Activated CD8-positive, alpha-beta T cell treated with anti-CD3 and anti-CD28 coated beads for 36 hours (primary cell): ENCODE results near the gene TMEM270. TPM values are rescaled to one million over a fixed set of nuclear protein-coding genes. Genes with fewer than 3 reads are reported as not detected.
A peak's percentile ranks its signal among the peaks of the same experiment; 100 is the strongest.

ENCODE experiments used
- ATAC-seq: fragments of 200-7000 bp; cut with Tn5 transposase; one replicate; pipeline ENCODE4 v1.10.0; 2021; ENCODE audit warnings: mild to moderate bottlenecking, moderate library complexity
- CTCF ChIA-PET: fragments of 350-600 bp; sonication (Branson Sonifier 250); formaldehyde crosslinking; loops from one replicate; lab custom pipeline; 2021; ENCODE audit warnings: antibody characterized with exemption; lab: Charles Lee
- POLR2A ChIA-PET: fragments of 350-600 bp; sonication (Branson Sonifier 250); formaldehyde crosslinking; loops from one replicate; lab custom pipeline; 2021; ENCODE audit warnings: antibody characterized with exemption; lab: Charles Lee
- DNase-seq: peaks from one replicate; pipeline ENCODE4 v3.0.0-alpha.2; 2020
- H3K27ac Mint-ChIP-seq: one replicate; pipeline ENCODE4 v1.8.0; 2021; ENCODE audit warnings: mild to moderate bottlenecking, mixed read lengths
- H3K27me3 Mint-ChIP-seq: one replicate; pipeline ENCODE4 v1.8.0; 2021; ENCODE audit warnings: mixed read lengths
- H3K36me3 Mint-ChIP-seq: one replicate; pipeline ENCODE4 v1.8.0; 2021; ENCODE audit warnings: low read depth, mixed read lengths
- H3K4me1 Mint-ChIP-seq: one replicate; pipeline ENCODE4 v1.8.0; 2021; ENCODE audit warnings: low read depth, mixed read lengths
- H3K4me3 Mint-ChIP-seq: one replicate; pipeline ENCODE4 v1.8.0; 2021; ENCODE audit warnings: mild to moderate bottlenecking, moderate library complexity, mixed read lengths
- H3K9me3 Mint-ChIP-seq: one replicate; pipeline ENCODE4 v1.8.0; 2021; ENCODE audit warnings: mixed read lengths
- CTCF ChIP-seq: fragments of 200-600 bp; IDR thresholded peaks from one replicate; pipeline ENCODE4 v1.8.0; 2022; ENCODE audit warnings: antibody characterized with exemption, mild to moderate bottlenecking
- intact Hi-C: fragments of 100-400 bp; cut with micrococcal nuclease; formaldehyde crosslinking; loops from one replicate; pipeline ENCODE4 v1.10.0; 2022
- total RNA-seq, 2 experiments: library from RNA; stranded (reverse); gene quantifications; one replicate each; pipeline ENCODE4 v1.2.3, GENCODE V29; 2021

Gene TMEM270
- total RNA-seq, 2 experiments from 2014 or later = not detected

- H3K9me3 Mint-ChIP-seq = no peaks in the 10 kb centered on the region
- no peak for DNase-seq
- H3K4me1 Mint-ChIP-seq = peaks cover 22% of the 10 kb centered on the region
- H3K27ac Mint-ChIP-seq = no peak overlapping the region
- POLR2A ChIA-PET = no interaction called here
- TF ChIP-seq CTCF = no peak
- no peaks in the 10 kb centered on the region for H3K36me3 Mint-ChIP-seq
- peaks cover 16% of the 10 kb centered on the region for H3K27me3 Mint-ChIP-seq
- H3K4me3 Mint-ChIP-seq = no peak overlapping the region
- CTCF ChIA-PET = interaction anchor here (1.4 to 2.3 kb wide), 3 partner anchors 30 to 218 kb away, joined by 3 to 9 read pairs (median 5); no protein-coding TSS in a partner anchor
- intact Hi-C loops = no loop called here
- no peak for ATAC-seq
These were observed 36.0 kb upstream of the TMEM270 start for GRCh38 chr7:73824986-73825385.

- peak; percentile 31 for ATAC-seq
- Mint-ChIP-seq H3K4me3 (no peak overlapping the region), H3K36me3 (no peaks in the 10 kb centered on the region), H3K4me1 (peaks cover 22% of the 10 kb centered on the region), H3K9me3 (no peaks in the 10 kb centered on the region), H3K27me3 (peaks cover 16% of the 10 kb centered on the region), H3K27ac (no peak overlapping the region)
- ChIA-PET POLR2A (interaction anchor here (0.8 kb wide), 1 partner anchor 14 kb away, joined by 4 read pairs; no protein-coding TSS in a partner anchor), CTCF (interaction anchor here (1.0 to 1.2 kb wide), 2 partner anchors 27 to 29 kb away, joined by 3 to 5 read pairs; no protein-coding TSS in a partner anchor)
- intact Hi-C loops = no loop called here
- TF ChIP-seq CTCF = no peak
- DNase-seq = no peak
These were observed 33.3 kb upstream of the TMEM270 start for GRCh38 chr7:73827567-73828106.

- Mint-ChIP-seq H3K4me3 (no peak overlapping the region), H3K27me3 (peaks cover 16% of the 10 kb centered on the region), H3K27ac (no peak overlapping the region), H3K9me3 (no peaks in the 10 kb centered on the region), H3K36me3 (no peaks in the 10 kb centered on the region), H3K4me1 (peaks cover 22% of the 10 kb centered on the region)
- intact Hi-C loops = no loop called here
- TF ChIP-seq CTCF = no peak
- ChIA-PET CTCF (interaction anchor here (1.0 to 1.2 kb wide), 2 partner anchors 26 to 28 kb away, joined by 3 to 5 read pairs; no protein-coding TSS in a partner anchor), POLR2A (interaction anchor here (0.8 kb wide), 1 partner anchor 13 kb away, joined by 4 read pairs; no protein-coding TSS in a partner anchor)
- ATAC-seq (peak; percentile 92), DNase-seq (peak; percentile 55)
These were observed 32.7 kb upstream of the TMEM270 start for GRCh38 chr7:73828107-73828803.

- Mint-ChIP-seq H3K4me3 (no peak overlapping the region), H3K27ac (no peak overlapping the region), H3K27me3 (peaks cover 16% of the 10 kb centered on the region), H3K4me1 (peaks cover 22% of the 10 kb centered on the region), H3K36me3 (no peaks in the 10 kb centered on the region), H3K9me3 (no peaks in the 10 kb centered on the region)
- DNase-seq = no peak
- intact Hi-C loops = no loop called here
- CTCF ChIA-PET = interaction anchor here (1.3 kb wide), 1 partner anchor 198 kb away, joined by 4 read pairs; no protein-coding TSS in a partner anchor
- POLR2A ChIA-PET = no interaction called here
- ATAC-seq = no peak
- TF ChIP-seq CTCF = no peak
These were observed 32.0 kb upstream of the TMEM270 start for GRCh38 chr7:73828972-73829371.

- no peak overlapping the region for H3K4me3 Mint-ChIP-seq
- POLR2A ChIA-PET = no interaction called here
- H3K27ac Mint-ChIP-seq = no peak overlapping the region
- H3K4me1 Mint-ChIP-seq = peaks cover 22% of the 10 kb centered on the region
- H3K27me3 Mint-ChIP-seq = peaks cover 16% of the 10 kb centered on the region
- DNase-seq (no peak), ATAC-seq (no peak)
- intact Hi-C loops = no loop called here
- TF ChIP-seq CTCF = no peak
- H3K36me3 Mint-ChIP-seq = no peaks in the 10 kb centered on the region
- CTCF ChIA-PET = interaction anchor here (1.3 kb wide), 1 partner anchor 198 kb away, joined by 4 read pairs; no protein-coding TSS in a partner anchor
- H3K9me3 Mint-ChIP-seq = no peaks in the 10 kb centered on the region
These were observed 31.5 kb upstream of the TMEM270 start for GRCh38 chr7:73829505-73829904.
